Neural crest cell (in vitro differentiated cells): ENCODE data around the gene ZDHHC8. TPM values are rescaled to one million over a fixed set of nuclear protein-coding genes. Genes with fewer than 3 reads are reported as not detected.
A peak's percentile ranks its signal among the peaks of the same experiment; 100 is the strongest.

Experiments
- DNase-seq: peaks from one replicate; pipeline ENCODE4 v3.0.0; 2021; ENCODE audit warnings: low read depth, mixed read lengths, low spot score
- H3K27ac Mint-ChIP-seq: one replicate; pipeline ENCODE4 v1.8.0; 2021; ENCODE audit warnings: mild to moderate bottlenecking, mixed read lengths; ENCODE audit not compliant: unreplicated experiment
- H3K27me3 Mint-ChIP-seq: 2 replicates; pipeline ENCODE4 v1.8.0; 2021; ENCODE audit warnings: low read depth, mild to moderate bottlenecking, mixed read lengths
- H3K36me3 Mint-ChIP-seq: 2 replicates; pipeline ENCODE4 v1.8.0; 2021; ENCODE audit warnings: low read depth, mild to moderate bottlenecking, mixed read lengths
- H3K4me1 Mint-ChIP-seq: 2 replicates; pipeline ENCODE4 v1.8.0; 2021; ENCODE audit warnings: mixed read lengths
- H3K4me3 Mint-ChIP-seq: one replicate; pipeline ENCODE4 v1.8.0; 2021; ENCODE audit warnings: mild to moderate bottlenecking, mixed read lengths
- H3K9me3 Mint-ChIP-seq: 2 replicates; pipeline ENCODE4 v1.8.0; 2021; ENCODE audit warnings: mixed read lengths
- total RNA-seq: library from RNA; stranded (reverse); gene quantifications from 2 replicates; pipeline ENCODE4 v1.2.1, GENCODE V29; 2021
- TF ChIP-seq, protein P1 (sequence below): fragments of 200-600 bp; sonication (generic); conservative IDR thresholded peaks from 2 replicates; pipeline ENCODE4 v1.5.0; 2021; ENCODE audit warnings: antibody characterized with exemption, mild to moderate bottlenecking

ZDHHC8 gene
- total RNA-seq, 1 donor from 2014 or later = 98.9 TPM

DNA sequence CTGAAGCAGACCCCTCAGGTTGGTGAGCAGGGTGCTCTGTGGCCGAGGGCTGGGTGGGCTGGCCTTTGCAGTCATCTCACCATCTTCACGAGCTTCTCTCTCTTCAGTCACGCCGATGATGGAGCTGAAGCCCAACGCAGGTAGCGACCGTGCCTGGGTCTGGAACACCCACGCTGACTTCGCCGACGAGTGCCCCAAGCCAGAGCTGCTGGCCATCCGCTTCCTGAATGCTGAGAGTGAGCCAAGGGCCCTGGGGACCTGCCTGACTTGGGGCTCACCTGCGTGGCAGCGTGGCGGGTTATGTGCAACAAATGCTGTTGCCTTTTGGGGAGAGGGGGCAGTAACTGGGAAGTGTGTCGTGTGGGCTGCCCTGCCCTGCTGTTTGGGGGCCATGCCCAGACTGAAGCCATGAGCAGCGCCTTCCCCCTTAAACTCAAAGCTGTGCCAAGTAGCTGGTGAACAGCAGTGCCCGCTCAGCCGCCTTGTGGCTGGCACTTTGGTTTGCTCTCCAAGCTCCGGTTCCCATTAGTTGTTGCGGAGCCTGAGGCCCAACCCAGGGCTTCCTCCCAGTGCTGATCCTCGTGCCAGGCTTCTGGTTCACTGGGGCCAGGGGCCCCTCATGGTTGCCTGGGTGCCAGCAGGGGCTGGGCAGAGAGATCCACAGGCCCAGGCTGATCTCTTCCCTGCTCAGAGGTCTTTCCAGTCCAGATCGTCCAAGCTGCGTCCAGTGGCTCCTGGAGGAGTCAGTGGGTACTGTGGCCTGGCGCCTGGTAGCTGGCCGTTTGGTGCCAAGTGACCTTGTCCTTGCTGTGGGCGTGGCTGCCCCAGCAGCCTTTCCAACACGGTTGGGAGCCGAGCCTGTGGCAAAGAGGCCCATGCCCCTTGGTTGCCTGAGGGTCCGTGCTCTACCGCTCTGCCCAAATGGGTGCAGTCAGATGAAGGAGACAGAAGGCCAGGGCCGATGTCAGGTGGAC lies 6.1 kb upstream of the ZDHHC8 start:
- no peaks in the 10 kb centered on the region for H3K9me3 Mint-ChIP-seq
- DNase-seq = no peak
- peaks cover 5% of the 10 kb centered on the region for H3K27me3 Mint-ChIP-seq
- TF ChIP-seq, protein P1, sequence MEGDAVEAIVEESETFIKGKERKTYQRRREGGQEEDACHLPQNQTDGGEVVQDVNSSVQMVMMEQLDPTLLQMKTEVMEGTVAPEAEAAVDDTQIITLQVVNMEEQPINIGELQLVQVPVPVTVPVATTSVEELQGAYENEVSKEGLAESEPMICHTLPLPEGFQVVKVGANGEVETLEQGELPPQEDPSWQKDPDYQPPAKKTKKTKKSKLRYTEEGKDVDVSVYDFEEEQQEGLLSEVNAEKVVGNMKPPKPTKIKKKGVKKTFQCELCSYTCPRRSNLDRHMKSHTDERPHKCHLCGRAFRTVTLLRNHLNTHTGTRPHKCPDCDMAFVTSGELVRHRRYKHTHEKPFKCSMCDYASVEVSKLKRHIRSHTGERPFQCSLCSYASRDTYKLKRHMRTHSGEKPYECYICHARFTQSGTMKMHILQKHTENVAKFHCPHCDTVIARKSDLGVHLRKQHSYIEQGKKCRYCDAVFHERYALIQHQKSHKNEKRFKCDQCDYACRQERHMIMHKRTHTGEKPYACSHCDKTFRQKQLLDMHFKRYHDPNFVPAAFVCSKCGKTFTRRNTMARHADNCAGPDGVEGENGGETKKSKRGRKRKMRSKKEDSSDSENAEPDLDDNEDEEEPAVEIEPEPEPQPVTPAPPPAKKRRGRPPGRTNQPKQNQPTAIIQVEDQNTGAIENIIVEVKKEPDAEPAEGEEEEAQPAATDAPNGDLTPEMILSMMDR = no peak
- H3K36me3 Mint-ChIP-seq = peaks cover 9% of the 10 kb centered on the region
- no peak overlapping the region for H3K27ac Mint-ChIP-seq
- peak overlapping the region; percentile 64 for H3K4me3 Mint-ChIP-seq
- H3K4me1 Mint-ChIP-seq = peaks cover 9% of the 10 kb centered on the region

DNA sequence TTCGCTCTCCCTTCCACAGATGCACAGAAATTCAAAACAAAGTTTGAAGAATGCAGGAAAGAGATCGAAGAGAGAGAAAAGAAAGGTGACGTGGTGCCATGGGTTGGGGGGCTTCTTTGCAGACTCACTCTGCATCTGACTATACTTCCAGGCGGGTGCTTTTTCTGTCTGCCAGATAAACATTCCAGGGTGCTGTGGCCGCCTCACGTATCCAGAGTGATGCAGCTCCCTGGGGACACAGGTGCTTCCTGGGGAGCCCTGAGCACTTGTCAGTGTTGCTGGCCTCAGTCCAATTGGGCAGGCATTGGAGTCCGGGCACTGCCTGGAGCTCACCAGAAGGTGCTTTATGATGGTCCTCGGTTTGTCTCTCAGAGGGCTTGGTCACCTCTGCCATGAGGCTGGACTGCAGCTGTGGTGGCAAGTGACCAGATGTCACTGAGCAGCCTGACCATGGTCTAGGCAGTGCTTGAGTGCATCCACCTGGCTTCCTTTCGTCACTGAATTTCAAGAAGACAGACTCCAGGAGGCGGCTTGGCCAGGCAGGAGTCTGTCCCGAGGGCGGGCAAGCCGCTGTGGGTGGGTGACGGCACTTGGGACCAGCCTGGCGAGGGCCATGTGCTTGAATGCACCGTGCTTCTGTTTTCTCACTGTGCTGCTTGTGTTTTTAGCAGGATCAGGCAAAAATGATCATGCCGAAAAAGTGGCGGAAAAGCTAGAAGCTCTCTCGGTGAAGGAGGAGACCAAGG lies 5.1 kb upstream of the ZDHHC8 start:
- H3K27ac Mint-ChIP-seq = no peak overlapping the region

DNA sequence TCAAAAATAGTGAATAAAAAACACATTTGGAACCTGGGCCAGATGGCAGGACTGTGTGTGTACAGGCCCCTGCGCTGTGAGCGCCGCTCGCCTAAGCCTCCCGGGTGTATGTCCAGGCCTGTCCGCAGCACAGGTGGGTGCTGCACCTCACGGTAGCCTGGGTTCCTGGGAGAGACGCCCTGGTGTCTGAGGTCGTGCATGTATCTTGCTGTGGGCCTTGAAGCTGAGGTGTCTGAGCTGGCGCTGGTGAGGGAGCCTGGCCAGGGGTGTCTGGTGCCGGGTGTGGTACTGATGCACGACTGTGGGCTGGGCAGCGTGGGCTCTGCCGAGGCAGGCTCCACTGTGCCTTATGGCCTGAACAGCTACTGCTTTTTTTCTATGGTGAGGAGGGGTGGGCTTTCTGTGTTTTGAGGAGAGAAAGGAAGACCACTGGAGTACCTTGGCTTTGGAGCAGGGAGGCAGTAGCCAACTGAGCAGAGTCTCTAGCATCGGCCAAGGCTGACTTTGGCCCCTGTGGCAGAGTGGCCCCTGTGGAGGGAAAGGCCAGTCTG lies 4.2 kb upstream of the ZDHHC8 start:
- Mint-ChIP-seq H3K4me1 (no peaks in the 10 kb centered on the region), H3K36me3 (peaks cover 9% of the 10 kb centered on the region), H3K9me3 (no peaks in the 10 kb centered on the region), H3K4me3 (peak overlapping the region; percentile 81), H3K27ac (peak overlapping the region; percentile 71), H3K27me3 (peaks cover 5% of the 10 kb centered on the region)
- TF ChIP-seq, protein P1 = no peak
- DNase-seq = no peak

More for the DNA sequence above, 5.1 kb upstream of the ZDHHC8 start:
- TF ChIP-seq, protein P1 = no peak
- Mint-ChIP-seq H3K4me3 (peak overlapping the region; percentile 64), H3K27me3 (peaks cover 5% of the 10 kb centered on the region), H3K9me3 (no peaks in the 10 kb centered on the region), H3K4me1 (peaks cover 9% of the 10 kb centered on the region), H3K36me3 (peaks cover 9% of the 10 kb centered on the region)
- DNase-seq = no peak

DNA sequence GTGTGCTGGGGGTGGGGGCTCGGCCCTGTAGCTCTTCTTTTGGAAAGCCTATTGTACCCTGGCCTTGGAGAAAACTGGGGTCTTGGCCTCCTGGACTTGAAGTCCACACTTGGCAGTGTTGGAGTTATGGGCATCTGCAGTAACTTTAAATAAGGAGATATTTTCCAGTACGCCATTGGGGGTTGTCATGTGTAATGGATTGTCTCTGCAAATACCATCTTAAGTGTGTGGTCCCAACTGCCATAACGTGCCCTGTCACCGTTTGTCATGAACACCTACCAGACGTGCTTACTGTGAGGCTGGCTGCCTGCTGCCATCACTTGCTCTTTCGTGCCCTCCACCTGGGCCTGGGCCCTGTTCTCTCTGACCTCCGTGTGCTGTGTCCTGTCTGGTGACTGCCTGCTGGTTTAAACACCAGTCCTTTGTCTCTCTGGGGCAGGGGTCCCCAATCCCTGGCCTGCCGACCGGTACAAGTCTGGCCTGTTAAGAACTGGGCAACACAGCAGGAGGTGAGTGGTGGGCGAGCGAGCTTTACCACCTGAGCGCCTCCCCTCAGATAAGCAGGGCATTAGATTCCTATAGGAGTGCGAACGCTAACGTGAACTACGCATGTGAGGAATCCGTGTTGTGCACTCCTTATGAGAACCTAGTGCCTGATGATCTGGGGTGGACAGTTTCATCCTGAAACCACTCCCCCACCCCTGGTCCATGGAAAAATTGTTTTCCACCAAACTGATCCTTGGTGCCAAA lies 3.6 kb upstream of the ZDHHC8 start:
- peaks cover 3% of the 10 kb centered on the region for H3K4me1 Mint-ChIP-seq
- peaks cover 5% of the 10 kb centered on the region for H3K27me3 Mint-ChIP-seq
- peak overlapping the region; percentile 81 for H3K4me3 Mint-ChIP-seq
- no peaks in the 10 kb centered on the region for H3K9me3 Mint-ChIP-seq
- no peak for DNase-seq
- H3K27ac Mint-ChIP-seq = no peak overlapping the region
- TF ChIP-seq, protein P1 = no peak
- H3K36me3 Mint-ChIP-seq = peaks cover 9% of the 10 kb centered on the region

DNA sequence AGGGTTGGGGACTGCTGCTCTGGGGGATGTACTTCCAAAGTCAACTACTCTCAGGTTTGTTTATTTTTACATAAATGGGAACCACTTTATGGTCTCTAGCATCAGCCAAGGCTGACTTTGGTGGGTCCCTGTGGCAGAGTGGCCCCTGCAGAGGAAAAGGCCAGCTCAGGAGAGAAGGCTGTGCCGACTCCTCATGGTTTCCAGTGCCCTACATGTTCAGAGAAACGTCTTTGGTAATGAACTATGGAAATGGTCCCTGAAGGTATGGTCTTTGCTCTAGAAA lies 3.0 kb upstream of the ZDHHC8 start:
- Mint-ChIP-seq H3K27ac (no peak overlapping the region), H3K36me3 (peaks cover 9% of the 10 kb centered on the region), H3K9me3 (no peaks in the 10 kb centered on the region), H3K27me3 (peaks cover 5% of the 10 kb centered on the region), H3K4me1 (peaks cover 7% of the 10 kb centered on the region), H3K4me3 (peak overlapping the region; percentile 81)
- TF ChIP-seq, protein P1 = no peak
- no peak for DNase-seq
